GM12878 (cell line): ENCODE measurements around the gene NT5C1A.

Experiments
- BCL11A ChIP-seq: IDR thresholded peaks from 2 replicates; pipeline ENCODE4 v1.6.1; 2011; ENCODE audit warnings: low read depth, low read length
- FOXK2 ChIP-seq: fragments of 450-650 bp; IDR thresholded peaks from 2 replicates; pipeline ENCODE4 v1.6.1; 2017; ENCODE audit warnings: mild to moderate bottlenecking, moderate library complexity
- NRF1 ChIP-seq: conservative IDR thresholded peaks from 2 replicates; pipeline ENCODE4 v1.6.1; 2011; ENCODE audit warnings: mild to moderate bottlenecking, low read depth, low read length, improper control_type of control experiment
- POLR2A ChIP-seq: IDR thresholded peaks from 2 replicates; pipeline ENCODE4 v1.6.1; 2011; ENCODE audit warnings: low read depth, mild to moderate bottlenecking, low read length
- RAD21 ChIP-seq: IDR thresholded peaks from 2 replicates; pipeline ENCODE4 v1.6.1; 2011; ENCODE audit warnings: mild to moderate bottlenecking, low read depth, low read length, moderate library complexity; ENCODE audit not compliant: insufficient read depth
- RCOR1 ChIP-seq: conservative IDR thresholded peaks from 2 replicates; pipeline ENCODE4 v1.6.1; 2012; ENCODE audit warnings: low read depth, low read length, improper control_type of control experiment
- RUNX3 ChIP-seq: IDR thresholded peaks from 2 replicates; pipeline ENCODE4 v1.6.1; 2012; ENCODE audit warnings: low read length, inconsistent platforms
- TAF1 ChIP-seq: IDR thresholded peaks from 2 replicates; pipeline ENCODE4 v1.6.1; 2011; ENCODE audit warnings: mild to moderate bottlenecking, low read depth, low read length, borderline replicate concordance
- ZNF274 ChIP-seq: IDR thresholded peaks from one replicate; pipeline ENCODE4 v1.8.0; 2011; ENCODE audit not compliant: insufficient read length, insufficient read depth
- TF ChIP-seq, protein P1 (sequence below): IDR thresholded peaks from 2 replicates; pipeline ENCODE4 v1.6.1; 2011; ENCODE audit warnings: low read depth, low read length, improper control_type of control experiment, borderline replicate concordance
- TF ChIP-seq, protein P2 (sequence below): fragments of 450-650 bp; IDR thresholded peaks from 2 replicates; pipeline ENCODE4 v1.6.1; 2017; ENCODE audit warnings: mild to moderate bottlenecking
- TF ChIP-seq, protein P3 (sequence below), 3 experiments: IDR thresholded peaks in 2 of 3; conservative IDR thresholded peaks in 1 of 3; 2 replicates each; pipeline ENCODE4 v1.5.1; 2011; ENCODE audit warnings: low read depth in 3 of 3, low read length in 3 of 3, mild to moderate bottlenecking in 3 of 3, control low read depth in 2 of 3, moderate library complexity in 2 of 3, inconsistent platforms in 1 of 3, mixed read lengths in 1 of 3; ENCODE audit not compliant: control insufficient read depth in 2 of 3, insufficient read depth in 1 of 3; ENCODE audit errors: extremely low read depth in 1 of 3
- TF ChIP-seq, protein P4 (sequence below): IDR thresholded peaks from 2 replicates; pipeline ENCODE4 v1.6.1; 2012; ENCODE audit warnings: mild to moderate bottlenecking, low read depth, low read length

GRCh38 chr1:39613250-39613649 is 58.7 kb downstream of the NT5C1A start:
- TF ChIP-seq RCOR1 (no peak), ZNF274 (no peak), POLR2A (no peak), TAF1 (no peak), RUNX3 (no peak), BCL11A (no peak), RAD21 (no peak), NRF1 (no peak), FOXK2 (no peak)
- TF ChIP-seq, protein P1, sequence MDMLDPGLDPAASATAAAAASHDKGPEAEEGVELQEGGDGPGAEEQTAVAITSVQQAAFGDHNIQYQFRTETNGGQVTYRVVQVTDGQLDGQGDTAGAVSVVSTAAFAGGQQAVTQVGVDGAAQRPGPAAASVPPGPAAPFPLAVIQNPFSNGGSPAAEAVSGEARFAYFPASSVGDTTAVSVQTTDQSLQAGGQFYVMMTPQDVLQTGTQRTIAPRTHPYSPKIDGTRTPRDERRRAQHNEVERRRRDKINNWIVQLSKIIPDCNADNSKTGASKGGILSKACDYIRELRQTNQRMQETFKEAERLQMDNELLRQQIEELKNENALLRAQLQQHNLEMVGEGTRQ, result no peak
- TF ChIP-seq, protein P2, sequence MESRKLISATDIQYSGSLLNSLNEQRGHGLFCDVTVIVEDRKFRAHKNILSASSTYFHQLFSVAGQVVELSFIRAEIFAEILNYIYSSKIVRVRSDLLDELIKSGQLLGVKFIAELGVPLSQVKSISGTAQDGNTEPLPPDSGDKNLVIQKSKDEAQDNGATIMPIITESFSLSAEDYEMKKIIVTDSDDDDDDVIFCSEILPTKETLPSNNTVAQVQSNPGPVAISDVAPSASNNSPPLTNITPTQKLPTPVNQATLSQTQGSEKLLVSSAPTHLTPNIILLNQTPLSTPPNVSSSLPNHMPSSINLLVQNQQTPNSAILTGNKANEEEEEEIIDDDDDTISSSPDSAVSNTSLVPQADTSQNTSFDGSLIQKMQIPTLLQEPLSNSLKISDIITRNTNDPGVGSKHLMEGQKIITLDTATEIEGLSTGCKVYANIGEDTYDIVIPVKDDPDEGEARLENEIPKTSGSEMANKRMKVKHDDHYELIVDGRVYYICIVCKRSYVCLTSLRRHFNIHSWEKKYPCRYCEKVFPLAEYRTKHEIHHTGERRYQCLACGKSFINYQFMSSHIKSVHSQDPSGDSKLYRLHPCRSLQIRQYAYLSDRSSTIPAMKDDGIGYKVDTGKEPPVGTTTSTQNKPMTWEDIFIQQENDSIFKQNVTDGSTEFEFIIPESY, result no peak
- TF ChIP-seq, protein P3, sequence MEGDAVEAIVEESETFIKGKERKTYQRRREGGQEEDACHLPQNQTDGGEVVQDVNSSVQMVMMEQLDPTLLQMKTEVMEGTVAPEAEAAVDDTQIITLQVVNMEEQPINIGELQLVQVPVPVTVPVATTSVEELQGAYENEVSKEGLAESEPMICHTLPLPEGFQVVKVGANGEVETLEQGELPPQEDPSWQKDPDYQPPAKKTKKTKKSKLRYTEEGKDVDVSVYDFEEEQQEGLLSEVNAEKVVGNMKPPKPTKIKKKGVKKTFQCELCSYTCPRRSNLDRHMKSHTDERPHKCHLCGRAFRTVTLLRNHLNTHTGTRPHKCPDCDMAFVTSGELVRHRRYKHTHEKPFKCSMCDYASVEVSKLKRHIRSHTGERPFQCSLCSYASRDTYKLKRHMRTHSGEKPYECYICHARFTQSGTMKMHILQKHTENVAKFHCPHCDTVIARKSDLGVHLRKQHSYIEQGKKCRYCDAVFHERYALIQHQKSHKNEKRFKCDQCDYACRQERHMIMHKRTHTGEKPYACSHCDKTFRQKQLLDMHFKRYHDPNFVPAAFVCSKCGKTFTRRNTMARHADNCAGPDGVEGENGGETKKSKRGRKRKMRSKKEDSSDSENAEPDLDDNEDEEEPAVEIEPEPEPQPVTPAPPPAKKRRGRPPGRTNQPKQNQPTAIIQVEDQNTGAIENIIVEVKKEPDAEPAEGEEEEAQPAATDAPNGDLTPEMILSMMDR (IDR thresholded peaks at IDR 0.05 in 2 of 3, conservative IDR thresholded peaks at IDR 0.05 in 1 of 3; ENCODE audit: control insufficient read depth in 2 of 3, extremely low read depth in 1 of 3, insufficient read depth in 1 of 3, low read depth in 3 of 3, low read length in 3 of 3), result no peak
- TF ChIP-seq, protein P4, sequence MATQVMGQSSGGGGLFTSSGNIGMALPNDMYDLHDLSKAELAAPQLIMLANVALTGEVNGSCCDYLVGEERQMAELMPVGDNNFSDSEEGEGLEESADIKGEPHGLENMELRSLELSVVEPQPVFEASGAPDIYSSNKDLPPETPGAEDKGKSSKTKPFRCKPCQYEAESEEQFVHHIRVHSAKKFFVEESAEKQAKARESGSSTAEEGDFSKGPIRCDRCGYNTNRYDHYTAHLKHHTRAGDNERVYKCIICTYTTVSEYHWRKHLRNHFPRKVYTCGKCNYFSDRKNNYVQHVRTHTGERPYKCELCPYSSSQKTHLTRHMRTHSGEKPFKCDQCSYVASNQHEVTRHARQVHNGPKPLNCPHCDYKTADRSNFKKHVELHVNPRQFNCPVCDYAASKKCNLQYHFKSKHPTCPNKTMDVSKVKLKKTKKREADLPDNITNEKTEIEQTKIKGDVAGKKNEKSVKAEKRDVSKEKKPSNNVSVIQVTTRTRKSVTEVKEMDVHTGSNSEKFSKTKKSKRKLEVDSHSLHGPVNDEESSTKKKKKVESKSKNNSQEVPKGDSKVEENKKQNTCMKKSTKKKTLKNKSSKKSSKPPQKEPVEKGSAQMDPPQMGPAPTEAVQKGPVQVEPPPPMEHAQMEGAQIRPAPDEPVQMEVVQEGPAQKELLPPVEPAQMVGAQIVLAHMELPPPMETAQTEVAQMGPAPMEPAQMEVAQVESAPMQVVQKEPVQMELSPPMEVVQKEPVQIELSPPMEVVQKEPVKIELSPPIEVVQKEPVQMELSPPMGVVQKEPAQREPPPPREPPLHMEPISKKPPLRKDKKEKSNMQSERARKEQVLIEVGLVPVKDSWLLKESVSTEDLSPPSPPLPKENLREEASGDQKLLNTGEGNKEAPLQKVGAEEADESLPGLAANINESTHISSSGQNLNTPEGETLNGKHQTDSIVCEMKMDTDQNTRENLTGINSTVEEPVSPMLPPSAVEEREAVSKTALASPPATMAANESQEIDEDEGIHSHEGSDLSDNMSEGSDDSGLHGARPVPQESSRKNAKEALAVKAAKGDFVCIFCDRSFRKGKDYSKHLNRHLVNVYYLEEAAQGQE, result no peak
